Endothelial cell of umbilical vein (primary cell): ENCODE results near the gene LOXL1. TPM values are rescaled to one million over a fixed set of nuclear protein-coding genes. Genes with fewer than 3 reads are reported as not detected.
"Not testable (repeated sequence)": the region's sequence is repeated elsewhere in the genome, so short reads cannot be mapped to it uniquely, and the experiment has no call there.

Experiments used
- BruUV-seq: library from RNA; stranded (reverse); fragments of 400-500 nt; replicated peaks from 2 replicates; lab custom pipeline; 2021; lab: Mats Ljungman, UMichigan
- CTCF ChIA-PET: fragments of 300-600, 350-600 bp; sonication (Branson Sonifier 250); formaldehyde crosslinking; loops from one replicate; lab custom pipeline; 2021; ENCODE audit warnings: antibody characterized with exemption, inconsistent platforms; lab: Charles Lee
- POLR2A ChIA-PET: fragments of 300-600, 350-600 bp; sonication (Branson Sonifier 250); formaldehyde crosslinking; loops from one replicate; lab custom pipeline; 2021; ENCODE audit warnings: antibody characterized with exemption, inconsistent platforms; lab: Charles Lee
- DNase-seq: peaks from one replicate; pipeline ENCODE4 v3.0.0-alpha.2; 2011; ENCODE audit warnings: low read depth, low spot score
- FAIRE-seq: peaks from 2 replicates; lab custom pipeline; 2011; peaks lifted over from hg19 to GRCh38; lab: Jason Lieb, UNC
- H2AFZ ChIP-seq: 2 replicates; pipeline ENCODE4 v1.6.0; 2012; ENCODE audit warnings: low read depth, low read length, control low read depth, inconsistent platforms
- H3K27ac ChIP-seq: 2 replicates; pipeline ENCODE4 v1.5.1; 2011; ENCODE audit warnings: low read depth, mild to moderate bottlenecking, control low read depth, low read length, moderate library complexity; ENCODE audit not compliant: insufficient read depth
- H3K27me3 ChIP-seq, 2 experiments: 2 replicates each; pipeline versions ENCODE4 v1.6.0 to v1.6.1; 2011; ENCODE audit warnings: low read length in 2 of 2, mixed read lengths in 1 of 2; ENCODE audit not compliant: control insufficient read depth in 2 of 2, insufficient read depth in 2 of 2
- H3K36me3 ChIP-seq, 2 experiments: 2 replicates in 1 of 2; 3 replicates in 1 of 2; pipeline ENCODE4 v1.5.1; 2011; ENCODE audit warnings: low read length in 2 of 2, mild to moderate bottlenecking in 1 of 2, moderate library complexity in 1 of 2; ENCODE audit not compliant: control insufficient read depth in 2 of 2, insufficient read depth in 2 of 2; ENCODE audit errors: extremely low read depth in 1 of 2
- H3K4me1 ChIP-seq: 3 replicates; pipeline ENCODE4 v1.5.1; 2011; ENCODE audit warnings: mild to moderate bottlenecking, low read length; ENCODE audit not compliant: control insufficient read depth, insufficient read depth; ENCODE audit errors: extremely low read depth
- H3K4me2 ChIP-seq: 2 replicates; pipeline ENCODE4 v1.6.1; 2011; ENCODE audit warnings: low read length, control low read depth, mixed read lengths; ENCODE audit not compliant: insufficient read depth
- H3K4me3 ChIP-seq, 3 experiments: fragments of 200-600 bp in 1 of 3; sonication (generic), shearing (Covaris generic) in 1 of 3; replicated peaks in 1 of 3; 2 replicates each; pipeline ENCODE4 v1.5.1; 2011 to 2016; ENCODE audit warnings: control low read depth in 3 of 3, low read length in 3 of 3, mild to moderate bottlenecking in 2 of 3, inconsistent platforms in 1 of 3, low read depth in 1 of 3, moderate library complexity in 1 of 3; ENCODE audit not compliant: insufficient read depth in 1 of 3
- H3K79me2 ChIP-seq: 2 replicates; pipeline ENCODE4 v1.6.0; 2012; ENCODE audit warnings: low read length, inconsistent platforms; ENCODE audit not compliant: control insufficient read depth, insufficient read depth
- H3K9ac ChIP-seq: replicated peaks from 2 replicates; pipeline ENCODE3; 2011; ENCODE audit warnings: low read length, control low read depth; ENCODE audit not compliant: insufficient read depth; ENCODE audit errors: extremely low read depth
- H3K9me1 ChIP-seq: replicated peaks from 3 replicates; pipeline ENCODE4 v1.6.0; 2011; ENCODE audit warnings: mild to moderate bottlenecking, low read length; ENCODE audit not compliant: control insufficient read depth, insufficient read depth; ENCODE audit errors: extremely low read depth
- H3K9me3 ChIP-seq: replicated peaks from 2 replicates; pipeline ENCODE4 v1.5.1; 2012; ENCODE audit warnings: low read length, inconsistent platforms; ENCODE audit not compliant: control insufficient read depth, insufficient read depth
- H4K20me1 ChIP-seq: replicated peaks from 2 replicates; pipeline ENCODE3; 2011; ENCODE audit warnings: mild to moderate bottlenecking, low read length; ENCODE audit not compliant: control insufficient read depth, insufficient read depth; ENCODE audit errors: extremely low read depth
- CTCF ChIP-seq, 2 donors: IDR thresholded peaks; 1 replicate in 1 of 2; 2 replicates in 1 of 2; pipeline ENCODE4 v1.5.1; 2011; ENCODE audit warnings: low read length in 2 of 2, mild to moderate bottlenecking in 2 of 2, moderate library complexity in 2 of 2, control low read depth in 1 of 2, inconsistent platforms in 1 of 2, low read depth in 1 of 2; ENCODE audit not compliant: insufficient read depth in 1 of 2; ENCODE audit errors: extremely low read depth in 1 of 2
- MAX ChIP-seq: IDR thresholded peaks from 2 replicates; pipeline ENCODE4 v1.6.1; 2011; ENCODE audit not compliant: insufficient read depth, insufficient read length
- POLR2AphosphoS5 ChIP-seq: IDR thresholded peaks from 2 replicates; pipeline ENCODE4 v1.6.1; 2012; ENCODE audit warnings: low read depth, mild to moderate bottlenecking, control low read depth, low read length, moderate library complexity; ENCODE audit not compliant: insufficient read depth
- dilution Hi-C: fragments of 300-500 bp; cut with MboI; formaldehyde crosslinking; loops from one replicate; pipeline ENCODE4 v1.15.0; 2019; ENCODE audit warnings: low sequenced_read_pairs; ENCODE audit not compliant: extremely low pct_ligation_motif_present
- intact Hi-C: fragments of 100-400 bp; cut with micrococcal nuclease; formaldehyde crosslinking; loops from one replicate; pipeline ENCODE4 v1.10.0; 2022
- polyA plus RNA-seq, 4 experiments: library from polyadenylated mRNA; depleted of rRNA in 3 of 4; stranded (reverse) in 3 of 4; unstranded in 1 of 4; fragments of >200 nt; gene quantifications; 2 replicates each; pipeline versions ENCODE4 v1.2.1 to v1.2.3, GENCODE V29; 2011 to 2012; ENCODE audit warnings: missing spikeins in 1 of 4
- total RNA-seq: library from RNA; stranded (reverse); gene quantifications from 2 replicates; pipeline ENCODE4 v1.2.3, GENCODE V29; 2021

The LOXL1 gene
- total and polyA plus RNA-seq, 2 donors (not counting 3 experiments of a cell fraction or from before 2014, with no cell fraction given): 5.2 to 14.4 TPM

- intact Hi-C loops: loop anchor here (1.0 to 5.0 kb wide), 4 partner anchors 64 to 350 kb away; partner anchors contain the start of gene ISLR2
- TF ChIP-seq CTCF (IDR thresholded peaks at IDR 0.05; ENCODE audit: extremely low read depth in 1 of 2, insufficient read depth in 1 of 2, low read depth in 1 of 2, low read length in 2 of 2): peak; percentile 86 to 89
- TF ChIP-seq MAX: no peak
- no peak for TF ChIP-seq POLR2AphosphoS5
- H4K20me1 ChIP-seq: no peaks in the 10 kb centered on the region
- peak overlapping the region; percentile 47 for H3K4me2 ChIP-seq
- DNase-seq: peak; percentile 81
- peak; percentile 95 for FAIRE-seq
- H3K9me3 ChIP-seq: no peaks in the 10 kb centered on the region
- CTCF ChIA-PET: interaction anchor here (0.6 to 13.1 kb wide), 53 partner anchors 9 to 1302 kb away, joined by 3 to 651 read pairs (median 6); partner anchors contain the start of genes ISLR2, PML and TBC1D21
- no peak overlapping the region for H3K4me3 ChIP-seq
- no peak overlapping the region for H3K9ac ChIP-seq
- no peaks in the 10 kb centered on the region for H3K27me3 ChIP-seq
- peak overlapping the region; percentile 79 for H2AFZ ChIP-seq
- dilution Hi-C loops: no loop called here
- no peaks in the 10 kb centered on the region for H3K36me3 ChIP-seq
- H3K4me1 ChIP-seq: peaks cover 15% of the 10 kb centered on the region
- no peak overlapping the region for H3K27ac ChIP-seq
- POLR2A ChIA-PET: interaction anchor here (1.7 kb wide), 1 partner anchor 64 kb away, joined by 9 read pairs; no protein-coding TSS in a partner anchor
- H3K9me1 ChIP-seq: no peaks in the 10 kb centered on the region
- no peaks in the 10 kb centered on the region for H3K79me2 ChIP-seq
- no TSS peak for BruUV-seq
Measured at GRCh38 chr15:73972984-73973682, 46.9 kb downstream of the LOXL1 start.

GRCh38 chr15:73973683-73974200 lies 47.5 kb downstream of the LOXL1 start:
- DNase-seq, H3K4me3 ChIP-seq, H3K9me3 ChIP-seq, H3K27me3 ChIP-seq, H3K79me2 ChIP-seq, H4K20me1 ChIP-seq, H3K9ac ChIP-seq, BruUV-seq, H3K9me1 ChIP-seq, H3K4me2 ChIP-seq, H2AFZ ChIP-seq, FAIRE-seq, dilution Hi-C loops, H3K36me3 ChIP-seq, H3K27ac ChIP-seq: not testable (repeated sequence)
- H3K4me1 ChIP-seq: peaks cover 12% of the 10 kb centered on the region
- POLR2A ChIA-PET: interaction anchor here (1.7 kb wide), 1 partner anchor 63 kb away, joined by 9 read pairs; no protein-coding TSS in a partner anchor
- CTCF ChIA-PET: interaction anchor here (1.2 to 13.1 kb wide), 20 partner anchors 9 to 348 kb away, joined by 4 to 651 read pairs (median 20); partner anchors contain the start of gene PML
- intact Hi-C loops: loop anchor here (1.0 to 5.0 kb wide), 4 partner anchors 64 to 349 kb away; partner anchors contain the start of gene ISLR2

- H3K4me3 ChIP-seq, DNase-seq, H3K79me2 ChIP-seq, H3K9ac ChIP-seq, FAIRE-seq, H3K9me1 ChIP-seq, H4K20me1 ChIP-seq, H3K4me1 ChIP-seq, H3K4me2 ChIP-seq, H3K9me3 ChIP-seq, H3K36me3 ChIP-seq, H3K27ac ChIP-seq, BruUV-seq, dilution Hi-C loops, H3K27me3 ChIP-seq, intact Hi-C loops, H2AFZ ChIP-seq: not testable (repeated sequence)
- CTCF ChIA-PET: interaction anchor here (0.9 to 13.1 kb wide), 8 partner anchors 9 to 344 kb away, joined by 3 to 651 read pairs (median 4); no protein-coding TSS in a partner anchor
- POLR2A ChIA-PET: interaction anchor here (0.6 kb wide), 1 partner anchor 19 kb away, joined by 3 read pairs; the partner anchor contains the start of gene PML
Measured at GRCh38 chr15:73975440-73976125, 49.3 kb downstream of the LOXL1 start.
